Loucy (cell line): ENCODE measurements around the gene TFG.

Experiments used
- H2AFZ ChIP-seq: fragments of 200-600 bp; sonication (generic); 2 replicates; pipeline ENCODE4 v1.6.0; 2016; ENCODE audit warnings: antibody characterized with exemption, mild to moderate bottlenecking, low read length, moderate library complexity
- H3F3A ChIP-seq: fragments of 200-600 bp; 2 replicates; pipeline ENCODE4 v1.6.0; 2016; ENCODE audit warnings: antibody characterized with exemption, low read depth, mild to moderate bottlenecking
- H3K27me3 ChIP-seq: fragments of 200-600 bp; sonication (generic); 2 replicates; pipeline ENCODE4 v1.6.1; 2014; ENCODE audit warnings: low read length, mild to moderate bottlenecking; ENCODE audit not compliant: insufficient read depth, poor library complexity, severe bottlenecking
- H3K36me3 ChIP-seq: fragments of 200-600 bp; sonication (generic); 2 replicates; pipeline ENCODE4 v1.6.1; 2016; ENCODE audit warnings: low read length; ENCODE audit not compliant: insufficient read depth
- H3K4me1 ChIP-seq: fragments of 200-600 bp; sonication (generic); 2 replicates; pipeline ENCODE4 v1.5.1; 2014; ENCODE audit warnings: low read length, mild to moderate bottlenecking; ENCODE audit not compliant: insufficient read depth, poor library complexity, severe bottlenecking
- H3K4me2 ChIP-seq: fragments of 200-600 bp; sonication (generic); 2 replicates; pipeline ENCODE4 v1.6.0; 2014; ENCODE audit warnings: antibody characterized with exemption, low read length, low read depth, mild to moderate bottlenecking; ENCODE audit not compliant: poor library complexity, severe bottlenecking
- H3K4me3 ChIP-seq: fragments of 200-600 bp; sonication (generic); 2 replicates; pipeline ENCODE4 v1.5.1; 2014; ENCODE audit warnings: low read length, mild to moderate bottlenecking, mixed read lengths; ENCODE audit not compliant: poor library complexity, severe bottlenecking
- H3K79me2 ChIP-seq: fragments of 200-600 bp; sonication (generic); 2 replicates; pipeline ENCODE4 v1.6.1; 2014; ENCODE audit warnings: low read length; ENCODE audit not compliant: insufficient read depth
- H3K9ac ChIP-seq: fragments of 200-600 bp; sonication (generic); 2 replicates; pipeline ENCODE4 v1.6.0; 2014; ENCODE audit warnings: mild to moderate bottlenecking, low read depth, low read length, moderate library complexity; ENCODE audit not compliant: poor library complexity, severe bottlenecking
- H3K9me2 ChIP-seq: fragments of 200-600 bp; sonication (generic); replicated peaks from 2 replicates; pipeline ENCODE4 v1.6.1; 2016; ENCODE audit warnings: low read depth, low read length, mixed read lengths
- H3K9me3 ChIP-seq: fragments of 200-600 bp; sonication (generic); 2 replicates; pipeline ENCODE4 v1.6.1; 2014; ENCODE audit warnings: mild to moderate bottlenecking, antibody characterized with exemption, low read length, low read depth; ENCODE audit not compliant: insufficient read depth
- H4K20me1 ChIP-seq: fragments of 200-600 bp; sonication (generic); 2 replicates; pipeline ENCODE4 v1.6.0; 2014; ENCODE audit warnings: antibody characterized with exemption, low read length, mild to moderate bottlenecking; ENCODE audit not compliant: insufficient read depth, poor library complexity, severe bottlenecking
- EZH2phosphoT487 ChIP-seq: fragments of 200-600 bp; IDR thresholded peaks from 2 replicates; pipeline ENCODE4 v1.6.1; 2018; ENCODE audit warnings: antibody characterized with exemption, mild to moderate bottlenecking, moderate library complexity, borderline replicate concordance
- TF ChIP-seq, protein P1 (sequence below): fragments of 200-600 bp; sonication (generic); conservative IDR thresholded peaks from 2 replicates; pipeline ENCODE4 v1.5.1; 2014; ENCODE audit warnings: mild to moderate bottlenecking, antibody characterized with exemption, low read length

TFG gene

DNA sequence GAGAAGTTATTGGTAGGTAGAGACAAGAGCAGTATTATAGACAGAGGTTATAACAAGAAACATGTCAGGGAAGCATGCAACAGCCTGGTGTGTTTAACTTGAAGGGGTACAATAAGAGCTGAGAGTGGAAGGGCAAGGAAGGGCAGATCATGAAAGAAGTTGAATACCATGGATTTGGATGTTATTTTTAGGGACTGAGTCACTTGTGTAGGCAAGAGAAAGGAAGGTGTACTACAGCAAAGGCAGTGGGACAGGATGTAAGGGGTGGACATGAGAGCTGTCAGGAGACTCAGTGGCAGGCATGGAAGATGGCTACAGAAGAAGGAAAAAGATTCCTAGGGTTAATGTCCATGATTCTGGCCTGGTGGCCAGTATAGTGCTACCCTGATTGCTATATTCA is 66.4 kb downstream of the TFG start:
- no peak overlapping the region for H2AFZ ChIP-seq

DNA sequence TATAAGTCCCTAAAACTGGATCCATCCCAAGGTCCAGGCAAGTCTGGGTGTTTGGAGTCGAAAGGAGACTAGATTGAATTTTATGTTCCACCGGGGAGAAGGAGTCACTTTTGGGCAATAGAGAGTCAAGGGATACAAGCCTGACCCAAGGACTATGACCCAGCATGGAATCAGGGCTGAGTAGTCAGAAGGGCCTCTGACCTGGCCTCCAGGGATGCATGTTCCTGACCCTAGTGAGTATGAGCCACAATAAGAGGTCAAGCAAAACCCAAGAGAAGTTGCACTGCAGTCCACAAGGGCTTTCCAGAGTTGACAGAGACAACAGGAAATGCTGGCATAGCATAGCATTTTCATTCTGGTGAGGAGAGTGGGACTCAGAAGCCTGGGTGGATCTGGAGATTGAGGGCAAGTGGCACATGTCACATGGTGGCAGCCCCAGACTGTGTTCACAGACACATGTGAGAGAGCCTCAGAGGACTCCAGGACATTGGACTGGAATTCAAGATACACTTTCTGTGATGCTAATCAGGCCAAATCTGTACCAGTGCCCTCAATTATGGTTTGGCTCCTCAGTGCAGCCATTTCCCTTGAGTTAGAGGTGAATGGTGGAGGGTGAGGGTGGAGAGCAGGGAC is 66.9 kb downstream of the TFG start:
- H3K9me2 ChIP-seq: no peaks in the 10 kb centered on the region
- no peak overlapping the region for H3K4me3 ChIP-seq
- no peaks in the 10 kb centered on the region for H3F3A ChIP-seq
- no peaks in the 10 kb centered on the region for H3K27me3 ChIP-seq
- no peaks in the 10 kb centered on the region for H4K20me1 ChIP-seq
- no peaks in the 10 kb centered on the region for H3K36me3 ChIP-seq
- no peak overlapping the region for H3K9ac ChIP-seq
- no peak overlapping the region for H3K4me2 ChIP-seq
- no peaks in the 10 kb centered on the region for H3K79me2 ChIP-seq
- no peak for TF ChIP-seq EZH2phosphoT487
- TF ChIP-seq, protein P1, sequence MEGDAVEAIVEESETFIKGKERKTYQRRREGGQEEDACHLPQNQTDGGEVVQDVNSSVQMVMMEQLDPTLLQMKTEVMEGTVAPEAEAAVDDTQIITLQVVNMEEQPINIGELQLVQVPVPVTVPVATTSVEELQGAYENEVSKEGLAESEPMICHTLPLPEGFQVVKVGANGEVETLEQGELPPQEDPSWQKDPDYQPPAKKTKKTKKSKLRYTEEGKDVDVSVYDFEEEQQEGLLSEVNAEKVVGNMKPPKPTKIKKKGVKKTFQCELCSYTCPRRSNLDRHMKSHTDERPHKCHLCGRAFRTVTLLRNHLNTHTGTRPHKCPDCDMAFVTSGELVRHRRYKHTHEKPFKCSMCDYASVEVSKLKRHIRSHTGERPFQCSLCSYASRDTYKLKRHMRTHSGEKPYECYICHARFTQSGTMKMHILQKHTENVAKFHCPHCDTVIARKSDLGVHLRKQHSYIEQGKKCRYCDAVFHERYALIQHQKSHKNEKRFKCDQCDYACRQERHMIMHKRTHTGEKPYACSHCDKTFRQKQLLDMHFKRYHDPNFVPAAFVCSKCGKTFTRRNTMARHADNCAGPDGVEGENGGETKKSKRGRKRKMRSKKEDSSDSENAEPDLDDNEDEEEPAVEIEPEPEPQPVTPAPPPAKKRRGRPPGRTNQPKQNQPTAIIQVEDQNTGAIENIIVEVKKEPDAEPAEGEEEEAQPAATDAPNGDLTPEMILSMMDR: no peak
- H2AFZ ChIP-seq: no peak overlapping the region
- H3K4me1 ChIP-seq: no peaks in the 10 kb centered on the region
- H3K9me3 ChIP-seq: no peaks in the 10 kb centered on the region

More for the DNA sequence above, 66.4 kb downstream of the TFG start:
- Histone ChIP-seq H3K4me2 (no peak overlapping the region), H3K9me2 (no peaks in the 10 kb centered on the region), H3F3A (no peaks in the 10 kb centered on the region), H3K36me3 (no peaks in the 10 kb centered on the region), H3K27me3 (no peaks in the 10 kb centered on the region), H4K20me1 (no peaks in the 10 kb centered on the region), H3K4me1 (no peaks in the 10 kb centered on the region), H3K4me3 (no peak overlapping the region), H3K9ac (no peak overlapping the region), H3K79me2 (no peaks in the 10 kb centered on the region), H3K9me3 (no peaks in the 10 kb centered on the region)
- no peak for TF ChIP-seq EZH2phosphoT487
- TF ChIP-seq, protein P1: no peak

DNA sequence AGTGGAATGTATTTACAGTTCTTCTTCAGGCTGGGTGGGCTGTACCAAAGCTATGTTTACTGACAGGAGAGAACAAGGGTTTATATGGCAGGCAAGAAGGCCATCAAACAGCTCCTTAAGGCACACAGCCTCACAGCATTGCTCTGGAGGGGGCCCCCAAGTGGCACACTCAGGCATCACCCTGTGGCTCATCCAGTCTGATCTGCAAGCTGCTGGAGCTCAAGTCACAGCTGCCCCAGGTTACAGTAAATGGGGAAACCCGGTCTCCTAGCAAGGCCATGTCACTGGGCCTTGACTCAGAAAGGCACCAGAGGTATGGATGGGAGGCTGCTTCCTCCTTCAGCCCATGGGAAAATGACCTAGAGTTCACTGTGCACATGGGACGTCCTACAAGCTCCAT is 67.5 kb downstream of the TFG start:
- TF ChIP-seq EZH2phosphoT487: no peak
- TF ChIP-seq, protein P1: peak; percentile 63
- Histone ChIP-seq H2AFZ (no peak overlapping the region), H3K4me2 (no peak overlapping the region)

More for the DNA sequence above, 67.5 kb downstream of the TFG start:
- Histone ChIP-seq H3K4me1 (no peaks in the 10 kb centered on the region), H3K9me2 (no peaks in the 10 kb centered on the region), H3K9ac (no peak overlapping the region), H3K9me3 (no peaks in the 10 kb centered on the region), H4K20me1 (no peaks in the 10 kb centered on the region), H3K36me3 (no peaks in the 10 kb centered on the region), H3K27me3 (no peaks in the 10 kb centered on the region), H3K4me3 (no peak overlapping the region), H3F3A (no peaks in the 10 kb centered on the region), H3K79me2 (no peaks in the 10 kb centered on the region)
